Natural killer cell (primary cell): ENCODE measurements around the gene ACOX3. TPM values are rescaled to one million over a fixed set of nuclear protein-coding genes. Genes with fewer than 3 reads are reported as not detected.

Experiments used
- ATAC-seq, 3 donors: fragments of 150-1000 bp in 2 of 3; fragments of 200-7000 bp in 1 of 3; cut with Tn5 transposase; 1 replicate in 1 of 3; 2 replicates in 2 of 3; pipeline ENCODE4 v1.10.0; 2021; ENCODE audit warnings: mild to moderate bottlenecking in 2 of 3, moderate library complexity in 2 of 3
- DNase-seq, 2 donors: peaks; one replicate each; pipeline versions ENCODE4 v3.0.0 to v3.0.0-alpha.2; 2013 to 2021; ENCODE audit warnings: mixed read lengths in 1 of 2
- H3K27ac ChIP-seq: one replicate; pipeline ENCODE4 v1.5.1; 2013; ENCODE audit warnings: mild to moderate bottlenecking, low read length
- H3K27me3 ChIP-seq: one replicate; pipeline ENCODE4 v1.6.1; 2013; ENCODE audit warnings: low read length; ENCODE audit not compliant: control insufficient read depth, insufficient read depth
- H3K36me3 ChIP-seq: one replicate; pipeline ENCODE4 v1.6.1; 2013; ENCODE audit warnings: low read length; ENCODE audit not compliant: control insufficient read depth, insufficient read depth
- H3K4me1 ChIP-seq: one replicate; pipeline ENCODE4 v1.6.1; 2013; ENCODE audit warnings: low read length; ENCODE audit not compliant: control insufficient read depth, insufficient read depth
- H3K4me3 ChIP-seq: one replicate; pipeline ENCODE4 v1.5.1; 2013; ENCODE audit warnings: low read length
- H3K9me3 ChIP-seq: one replicate; pipeline ENCODE4 v1.6.1; 2013; ENCODE audit warnings: low read length; ENCODE audit not compliant: control insufficient read depth, insufficient read depth
- H3K27ac Mint-ChIP-seq, 2 donors: one replicate each; pipeline ENCODE4 v1.8.0; 2022; ENCODE audit warnings: mild to moderate bottlenecking in 2 of 2, mixed read lengths in 2 of 2, moderate library complexity in 1 of 2
- H3K27me3 Mint-ChIP-seq, 2 donors: one replicate each; pipeline ENCODE4 v1.8.0; 2022; ENCODE audit warnings: low read depth in 2 of 2, mixed read lengths in 2 of 2
- H3K36me3 Mint-ChIP-seq: one replicate; pipeline ENCODE4 v1.8.0; 2022; ENCODE audit warnings: mixed read lengths
- H3K4me1 Mint-ChIP-seq, 2 donors: one replicate each; pipeline ENCODE4 v1.8.0; 2022; ENCODE audit warnings: mixed read lengths in 2 of 2
- H3K4me3 Mint-ChIP-seq: one replicate; pipeline ENCODE4 v1.8.0; 2022; ENCODE audit warnings: mild to moderate bottlenecking, moderate library complexity, mixed read lengths
- H3K9me3 Mint-ChIP-seq, 2 donors: one replicate each; pipeline ENCODE4 v1.8.0; 2022; ENCODE audit warnings: mixed read lengths in 2 of 2
- CTCF ChIP-seq: fragments of 200-600 bp; IDR thresholded peaks from one replicate; pipeline ENCODE4 v1.8.0; 2022; ENCODE audit warnings: antibody characterized with exemption
- WGBS: methylation state at CpG from one replicate; pipeline ENCODE4 v1.1.7; 2013; ENCODE audit warnings: missing lambda C conversion rate; ENCODE audit not compliant: insufficient coverage; 5-methylcytosine and 5-hydroxymethylcytosine counted together
- intact Hi-C: fragments of 100-400 bp; cut with micrococcal nuclease; formaldehyde crosslinking; loops from one replicate; pipeline ENCODE4 v1.14.2; 2022
- total RNA-seq, 4 donors: library from RNA; stranded (reverse); fragments of 120-200 nt in 1 of 4; gene quantifications; one replicate each; pipeline versions ENCODE4 v1.2.3 to v1.2.4, GENCODE V29; 2013 to 2022

The ACOX3 gene
- total RNA-seq, 3 donors from 2014 or later (not counting 1 experiment from before 2014, with no cell fraction given), result 12.4 to 18.3 (median 15.4) TPM

DNA sequence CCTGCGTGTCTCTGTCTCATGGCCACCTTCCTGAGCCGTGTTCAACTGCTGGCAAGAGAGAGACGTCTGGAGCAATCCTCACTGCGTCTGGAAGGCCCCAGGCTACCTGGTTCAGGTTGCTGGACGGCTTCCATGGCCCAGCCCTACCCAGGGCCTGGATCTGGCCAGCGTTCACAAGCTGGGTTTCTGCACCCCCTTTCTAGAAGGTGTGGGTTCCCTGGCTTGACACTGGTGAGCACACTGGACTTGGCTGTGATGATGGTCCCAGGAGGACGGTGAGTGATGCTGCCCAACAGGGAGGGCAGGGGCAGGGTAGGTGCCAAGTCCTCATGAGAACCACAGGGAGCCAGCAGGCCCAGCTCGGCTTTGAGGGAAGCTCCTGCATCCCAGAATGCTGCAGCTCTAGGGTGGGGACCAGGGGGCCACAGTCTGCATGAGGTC is 107.6 kb downstream of the ACOX3 start:
- Histone ChIP-seq H3K36me3 (no peaks in the 10 kb centered on the region), H3K27me3 (no peaks in the 10 kb centered on the region), H3K27ac (no peak overlapping the region), H3K4me1 (no peaks in the 10 kb centered on the region), H3K4me3 (no peak overlapping the region), H3K9me3 (no peaks in the 10 kb centered on the region)
- H3K4me1 Mint-ChIP-seq, result no peaks in the 10 kb centered on the region
- intact Hi-C loops, result no loop called here
- no peaks in the 10 kb centered on the region for H3K27me3 Mint-ChIP-seq
- 78% methylated on average over 8 of the region's 8 CpGs for WGBS
- H3K4me3 Mint-ChIP-seq, result no peak overlapping the region
- peaks cover 0 to 2% of the 10 kb centered on the region in 2 donors for H3K9me3 Mint-ChIP-seq
- DNase-seq (no peak), ATAC-seq (no peak)
- no peak for TF ChIP-seq CTCF
- H3K36me3 Mint-ChIP-seq, result no peaks in the 10 kb centered on the region
- H3K27ac Mint-ChIP-seq, result no peak overlapping the region

- H3K4me3 ChIP-seq, result no peak overlapping the region
- H3K36me3 Mint-ChIP-seq, result no peaks in the 10 kb centered on the region
- H3K9me3 ChIP-seq, result no peaks in the 10 kb centered on the region
- TF ChIP-seq CTCF, result no peak
- no peak overlapping the region for H3K4me3 Mint-ChIP-seq
- intact Hi-C loops, result no loop called here
- H3K9me3 Mint-ChIP-seq, result peaks cover 0 to 2% of the 10 kb centered on the region in 2 donors
- no peak overlapping the region for H3K27ac ChIP-seq
- ATAC-seq (no peak), DNase-seq (no peak)
- H3K27me3 ChIP-seq, result no peaks in the 10 kb centered on the region
- H3K4me1 Mint-ChIP-seq, result no peaks in the 10 kb centered on the region
- H3K27ac Mint-ChIP-seq, result no peak overlapping the region
- H3K36me3 ChIP-seq, result no peaks in the 10 kb centered on the region
- no peaks in the 10 kb centered on the region for H3K27me3 Mint-ChIP-seq
- WGBS, result 82% methylated on average over 10 of the region's 12 CpGs
- H3K4me1 ChIP-seq, result no peaks in the 10 kb centered on the region
Measured at GRCh38 chr4:8332038-8332857, 108.3 kb downstream of the ACOX3 start.

DNA sequence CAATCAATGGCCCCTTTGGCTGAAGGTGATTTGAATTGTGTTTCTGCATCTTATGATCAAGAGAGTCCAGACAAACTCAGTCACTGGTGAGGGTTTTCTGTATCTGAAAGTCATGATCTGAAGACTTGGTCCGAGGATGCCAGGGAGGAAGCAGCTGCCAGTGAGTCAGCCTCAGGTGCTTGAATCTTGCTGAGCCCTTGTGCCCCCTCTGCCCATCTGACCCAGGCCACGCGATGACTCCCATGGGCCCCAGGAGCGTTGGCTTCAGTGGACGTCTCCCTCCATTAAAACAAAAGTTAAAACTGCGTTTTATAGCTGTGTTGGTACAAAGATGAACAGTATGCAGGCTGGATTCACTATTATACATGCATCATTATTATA is 109.0 kb downstream of the ACOX3 start:
- no peaks in the 10 kb centered on the region for H3K4me1 Mint-ChIP-seq
- intact Hi-C loops, result no loop called here
- Histone ChIP-seq H3K27ac (no peak overlapping the region), H3K9me3 (no peaks in the 10 kb centered on the region), H3K4me1 (no peaks in the 10 kb centered on the region), H3K27me3 (no peaks in the 10 kb centered on the region), H3K4me3 (no peak overlapping the region), H3K36me3 (no peaks in the 10 kb centered on the region)
- ATAC-seq (no peak), DNase-seq (no peak)
- no peaks in the 10 kb centered on the region for H3K27me3 Mint-ChIP-seq
- TF ChIP-seq CTCF, result no peak
- H3K4me3 Mint-ChIP-seq, result no peak overlapping the region
- H3K36me3 Mint-ChIP-seq, result no peaks in the 10 kb centered on the region
- no peak overlapping the region for H3K27ac Mint-ChIP-seq
- WGBS, result 73% methylated on average over 5 of the region's 6 CpGs
- peaks cover 0 to 2% of the 10 kb centered on the region in 2 donors for H3K9me3 Mint-ChIP-seq
